GM21825 (cell line): ENCODE data around the gene RBM38.
A peak's percentile ranks its signal among the peaks of the same experiment; 100 is the strongest.

Experiments used
- ATAC-seq: cut with Tn5 transposase; IDR thresholded peaks from one replicate; pipeline ENCODE4 v1.9.1; 2021; ENCODE audit warnings: mild to moderate bottlenecking, moderate library complexity; ENCODE audit not compliant: unreplicated experiment

The RBM38 gene

GRCh38 chr20:57448764-57449354, 57.7 kb downstream of the RBM38 start:
- no peak for ATAC-seq

GRCh38 chr20:57449398-57450354, 58.5 kb downstream of the RBM38 start:
- ATAC-seq, result peak; percentile 3

GRCh38 chr20:57450419-57450818, 59.2 kb downstream of the RBM38 start:
- peak; percentile 87 for ATAC-seq

GRCh38 chr20:57450931-57451330, 59.7 kb downstream of the RBM38 start:
- ATAC-seq, result no peak

GRCh38 chr20:57451431-57451794, 60.2 kb downstream of the RBM38 start:
- ATAC-seq, result no peak

GRCh38 chr20:57451795-57452661, 60.8 kb downstream of the RBM38 start:
- ATAC-seq, result no peak

- no peak for ATAC-seq
Measured at GRCh38 chr20:57455386-57455785, 64.2 kb downstream of the RBM38 start.

GRCh38 chr20:57456116-57456515, 64.9 kb downstream of the RBM38 start:
- ATAC-seq, result no peak

GRCh38 chr20:57457243-57458095, 66.3 kb downstream of the RBM38 start:
- no peak for ATAC-seq

- no peak for ATAC-seq
Measured at GRCh38 chr20:57458400-57459160, 67.4 kb downstream of the RBM38 start.
